CD14-positive monocyte (primary cell): ENCODE data around the gene SP100. TPM values are rescaled to one million over a fixed set of nuclear protein-coding genes. Genes with fewer than 3 reads are reported as not detected.

Experiments
- DNase-seq, 3 donors: peaks; one replicate each; pipeline ENCODE4 v3.0.0-alpha.2; 2011 to 2022
- H2AFZ ChIP-seq: 2 replicates; pipeline ENCODE4 v1.6.0; 2012; ENCODE audit warnings: mild to moderate bottlenecking, low read depth, low read length, inconsistent platforms; ENCODE audit not compliant: insufficient read depth, poor library complexity, severe bottlenecking
- H3K27ac ChIP-seq, 2 donors: 1 replicate in 1 of 2; 2 replicates in 1 of 2; pipeline ENCODE4 v1.5.1; 2012 to 2013; ENCODE audit warnings: low read length in 2 of 2, control low read depth in 1 of 2, inconsistent platforms in 1 of 2, low read depth in 1 of 2, mild to moderate bottlenecking in 1 of 2
- H3K27me3 ChIP-seq, 2 donors: one replicate each; pipeline versions ENCODE4 v1.6.0 to v1.6.1; 2011 to 2013; ENCODE audit warnings: low read length in 2 of 2; ENCODE audit not compliant: control insufficient read depth in 2 of 2, insufficient read depth in 2 of 2
- H3K36me3 ChIP-seq, 2 donors: replicated peaks in 1 of 2; 1 replicate in 1 of 2; 2 replicates in 1 of 2; pipeline versions ENCODE4 v1.5.1 to v1.6.1; 2012 to 2013; ENCODE audit warnings: low read length in 2 of 2, control low read depth in 1 of 2, inconsistent platforms in 1 of 2, mild to moderate bottlenecking in 1 of 2; ENCODE audit not compliant: insufficient read depth in 2 of 2, control insufficient read depth in 1 of 2
- H3K4me1 ChIP-seq, 2 donors: 1 replicate in 1 of 2; 2 replicates in 1 of 2; pipeline versions ENCODE4 v1.5.1 to v1.6.1; 2012 to 2013; ENCODE audit warnings: low read length in 2 of 2, control low read depth in 1 of 2, inconsistent platforms in 1 of 2, mild to moderate bottlenecking in 1 of 2, moderate library complexity in 1 of 2; ENCODE audit not compliant: insufficient read depth in 2 of 2, control insufficient read depth in 1 of 2
- H3K4me2 ChIP-seq: replicated peaks from 2 replicates; pipeline ENCODE3; 2012; ENCODE audit warnings: low read length, moderate library complexity, mild to moderate bottlenecking; ENCODE audit not compliant: poor library complexity, severe bottlenecking; ENCODE audit errors: extremely low read depth
- H3K4me3 ChIP-seq, 3 experiments: fragments of 200-600 bp in 1 of 3; sonication (generic) in 1 of 3; replicated peaks in 1 of 3; 1 replicate in 2 of 3; 2 replicates in 1 of 3; pipeline ENCODE4 v1.5.1; 2011 to 2013; ENCODE audit warnings: low read length in 3 of 3, mild to moderate bottlenecking in 3 of 3, control low read depth in 2 of 3, low read depth in 2 of 3, inconsistent platforms in 1 of 3, moderate library complexity in 1 of 3
- H3K79me2 ChIP-seq: 2 replicates; pipeline ENCODE4 v1.6.0; 2012; ENCODE audit warnings: mild to moderate bottlenecking, control low read depth, inconsistent platforms, low read length, moderate library complexity; ENCODE audit not compliant: insufficient read depth
- H3K9ac ChIP-seq: 2 replicates; pipeline ENCODE4 v1.6.0; 2017; ENCODE audit warnings: low read length, mild to moderate bottlenecking; ENCODE audit not compliant: insufficient read depth, poor library complexity, severe bottlenecking
- H3K9me3 ChIP-seq, 2 donors: replicated peaks in 1 of 2; 1 replicate in 1 of 2; 2 replicates in 1 of 2; pipeline versions ENCODE4 v1.5.1 to v1.6.1; 2012 to 2013; ENCODE audit warnings: low read length in 2 of 2, control low read depth in 1 of 2; ENCODE audit not compliant: control insufficient read depth in 1 of 2, insufficient read depth in 1 of 2
- H4K20me1 ChIP-seq: 2 replicates; pipeline ENCODE4 v1.6.0; 2012; ENCODE audit warnings: mild to moderate bottlenecking, low read length, control low read depth, moderate library complexity; ENCODE audit not compliant: insufficient read depth
- H3K27ac Mint-ChIP-seq, 7 donors: one replicate each; pipeline ENCODE4 v1.8.0; 2020; ENCODE audit warnings: mild to moderate bottlenecking in 7 of 7, mixed read lengths in 7 of 7, moderate library complexity in 6 of 7, inconsistent platforms in 2 of 7
- H3K27me3 Mint-ChIP-seq, 3 donors: one replicate each; pipeline ENCODE4 v1.8.0; 2021 to 2022; ENCODE audit warnings: low read depth in 3 of 3, mild to moderate bottlenecking in 3 of 3, mixed read lengths in 3 of 3, moderate library complexity in 3 of 3, inconsistent platforms in 1 of 3
- H3K36me3 Mint-ChIP-seq, 2 donors: one replicate each; pipeline ENCODE4 v1.8.0; 2020; ENCODE audit warnings: mixed read lengths in 2 of 2, inconsistent platforms in 1 of 2, mild to moderate bottlenecking in 1 of 2
- H3K4me1 Mint-ChIP-seq: one replicate; pipeline ENCODE4 v1.8.0; 2020; ENCODE audit warnings: mild to moderate bottlenecking, mixed read lengths
- H3K4me3 Mint-ChIP-seq, 2 donors: one replicate each; pipeline ENCODE4 v1.8.0; 2020; ENCODE audit warnings: mild to moderate bottlenecking in 2 of 2, mixed read lengths in 2 of 2, moderate library complexity in 1 of 2
- H3K9me3 Mint-ChIP-seq, 7 donors: one replicate each; pipeline ENCODE4 v1.8.0; 2020 to 2022; ENCODE audit warnings: mixed read lengths in 7 of 7, mild to moderate bottlenecking in 6 of 7, moderate library complexity in 6 of 7, inconsistent platforms in 2 of 7
- WGBS: methylation state at CpG from one replicate; pipeline ENCODE4 v1.1.5; 2013; ENCODE audit warnings: missing lambda C conversion rate; ENCODE audit not compliant: insufficient coverage; 5-methylcytosine and 5-hydroxymethylcytosine counted together
- intact Hi-C, 2 donors: fragments of 100-400 bp; cut with micrococcal nuclease; formaldehyde crosslinking; loops; one replicate each; pipeline versions ENCODE4 v1.15.0 to v1.15.1; 2023
- polyA plus RNA-seq, 3 donors: library from polyadenylated mRNA; depleted of rRNA in 1 of 3; unstranded in 2 of 3; stranded (reverse) in 1 of 3; fragments of 300-500 nt in 2 of 3; fragments of >200 nt in 1 of 3; fragmentation: Illumina TruSeq in 2 of 3; gene quantifications; 1 replicate in 2 of 3; 2 replicates in 1 of 3; pipeline ENCODE4 v1.2.3, GENCODE V29; 2012 to 2021
- TF ChIP-seq, protein P1 (sequence below): fragments of 200-600 bp; IDR thresholded peaks from one replicate; pipeline ENCODE4 v1.8.0; 2022; ENCODE audit warnings: antibody characterized with exemption, mild to moderate bottlenecking

The SP100 gene
- polyA plus RNA-seq, 3 donors: 68.1 to 101 (median 97.4) TPM

DNA sequence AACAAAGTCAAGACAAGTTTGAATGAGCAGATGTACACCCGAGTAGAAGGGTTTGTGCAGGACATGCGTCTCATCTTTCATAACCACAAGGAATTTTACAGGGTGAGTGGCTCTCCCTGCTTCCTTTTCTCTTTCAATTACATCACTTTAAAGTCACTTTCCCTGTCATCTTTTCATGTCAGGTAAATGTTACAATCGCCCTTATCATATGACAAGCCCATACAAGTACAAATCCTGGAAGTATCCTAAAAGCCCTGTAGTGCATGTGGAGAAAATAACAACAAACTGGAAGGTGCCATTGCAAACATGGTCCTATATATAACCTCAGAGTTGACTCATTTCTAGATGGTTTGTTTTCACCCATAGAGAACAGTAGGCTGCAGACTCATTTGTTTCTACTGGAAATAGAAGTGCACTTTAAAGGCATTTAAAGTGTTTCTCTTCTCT, 126.0 kb downstream of the SP100 start:
- no peaks in the 10 kb centered on the region for H3K27me3 ChIP-seq
- peaks cover 28 to 54% of the 10 kb centered on the region in 2 donors for H3K36me3 ChIP-seq
- Mint-ChIP-seq H3K4me3 (no peak overlapping the region), H3K36me3 (peaks cover 54 to 58% of the 10 kb centered on the region in 2 donors), H3K9me3 (peaks cover 0 to 9% (median 4%) of the 10 kb centered on the region in 7 donors), H3K27ac (peak overlapping the region in 1 of 7 donors; percentile 75), H3K27me3 (no peaks in the 10 kb centered on the region), H3K4me1 (no peaks in the 10 kb centered on the region)
- H3K4me3 ChIP-seq: no peak overlapping the region
- H3K4me2 ChIP-seq: no peak overlapping the region
- H3K9ac ChIP-seq: no peak overlapping the region
- H4K20me1 ChIP-seq: no peaks in the 10 kb centered on the region
- intact Hi-C loops: no loop called here
- no peak overlapping the region for H2AFZ ChIP-seq
- DNase-seq: no peak
- H3K79me2 ChIP-seq: no peaks in the 10 kb centered on the region
- H3K4me1 ChIP-seq: no peaks in the 10 kb centered on the region
- TF ChIP-seq, protein P1, sequence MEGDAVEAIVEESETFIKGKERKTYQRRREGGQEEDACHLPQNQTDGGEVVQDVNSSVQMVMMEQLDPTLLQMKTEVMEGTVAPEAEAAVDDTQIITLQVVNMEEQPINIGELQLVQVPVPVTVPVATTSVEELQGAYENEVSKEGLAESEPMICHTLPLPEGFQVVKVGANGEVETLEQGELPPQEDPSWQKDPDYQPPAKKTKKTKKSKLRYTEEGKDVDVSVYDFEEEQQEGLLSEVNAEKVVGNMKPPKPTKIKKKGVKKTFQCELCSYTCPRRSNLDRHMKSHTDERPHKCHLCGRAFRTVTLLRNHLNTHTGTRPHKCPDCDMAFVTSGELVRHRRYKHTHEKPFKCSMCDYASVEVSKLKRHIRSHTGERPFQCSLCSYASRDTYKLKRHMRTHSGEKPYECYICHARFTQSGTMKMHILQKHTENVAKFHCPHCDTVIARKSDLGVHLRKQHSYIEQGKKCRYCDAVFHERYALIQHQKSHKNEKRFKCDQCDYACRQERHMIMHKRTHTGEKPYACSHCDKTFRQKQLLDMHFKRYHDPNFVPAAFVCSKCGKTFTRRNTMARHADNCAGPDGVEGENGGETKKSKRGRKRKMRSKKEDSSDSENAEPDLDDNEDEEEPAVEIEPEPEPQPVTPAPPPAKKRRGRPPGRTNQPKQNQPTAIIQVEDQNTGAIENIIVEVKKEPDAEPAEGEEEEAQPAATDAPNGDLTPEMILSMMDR: no peak
- 86% methylated on average over 1 of the region's 3 CpGs for WGBS
- no peaks in the 10 kb centered on the region for H3K9me3 ChIP-seq
- H3K27ac ChIP-seq: no peak overlapping the region

GRCh38 chr2:230542751-230543150, 126.8 kb downstream of the SP100 start:
- H3K27me3 ChIP-seq: no peaks in the 10 kb centered on the region
- no peak overlapping the region for H3K9ac ChIP-seq
- Mint-ChIP-seq H3K36me3 (peaks cover 54 to 58% of the 10 kb centered on the region in 2 donors), H3K27ac (no peak overlapping the region), H3K9me3 (peaks cover 0 to 8% (median 4%) of the 10 kb centered on the region in 7 donors), H3K4me1 (peaks cover 2% of the 10 kb centered on the region), H3K4me3 (no peak overlapping the region), H3K27me3 (no peaks in the 10 kb centered on the region)
- no peaks in the 10 kb centered on the region for H4K20me1 ChIP-seq
- intact Hi-C loops: no loop called here
- no peak for DNase-seq
- H3K36me3 ChIP-seq: peaks cover 28 to 54% of the 10 kb centered on the region in 2 donors
- TF ChIP-seq, protein P1: no peak
- no peaks in the 10 kb centered on the region for H3K9me3 ChIP-seq
- H3K4me3 ChIP-seq: no peak overlapping the region
- H3K79me2 ChIP-seq: no peaks in the 10 kb centered on the region
- H2AFZ ChIP-seq: no peak overlapping the region
- no peak overlapping the region for H3K4me2 ChIP-seq
- no peak overlapping the region for H3K27ac ChIP-seq
- no peaks in the 10 kb centered on the region for H3K4me1 ChIP-seq
- WGBS: no CpG with 5 or more reads among the region's 2 CpGs
